GM12875 (cell line): ENCODE data around the gene COQ8B.

Experiments
- H3K4me3 ChIP-seq: one replicate; pipeline ENCODE4 v1.5.1; 2011; ENCODE audit warnings: low read depth, low read length, control low read depth
- CTCF ChIP-seq: IDR thresholded peaks from 2 replicates; pipeline ENCODE4 v1.5.1; 2011; ENCODE audit warnings: low read depth, mild to moderate bottlenecking, control low read depth, inconsistent platforms, low read length, moderate library complexity, borderline replicate concordance; ENCODE audit not compliant: insufficient read depth

Gene COQ8B

DNA sequence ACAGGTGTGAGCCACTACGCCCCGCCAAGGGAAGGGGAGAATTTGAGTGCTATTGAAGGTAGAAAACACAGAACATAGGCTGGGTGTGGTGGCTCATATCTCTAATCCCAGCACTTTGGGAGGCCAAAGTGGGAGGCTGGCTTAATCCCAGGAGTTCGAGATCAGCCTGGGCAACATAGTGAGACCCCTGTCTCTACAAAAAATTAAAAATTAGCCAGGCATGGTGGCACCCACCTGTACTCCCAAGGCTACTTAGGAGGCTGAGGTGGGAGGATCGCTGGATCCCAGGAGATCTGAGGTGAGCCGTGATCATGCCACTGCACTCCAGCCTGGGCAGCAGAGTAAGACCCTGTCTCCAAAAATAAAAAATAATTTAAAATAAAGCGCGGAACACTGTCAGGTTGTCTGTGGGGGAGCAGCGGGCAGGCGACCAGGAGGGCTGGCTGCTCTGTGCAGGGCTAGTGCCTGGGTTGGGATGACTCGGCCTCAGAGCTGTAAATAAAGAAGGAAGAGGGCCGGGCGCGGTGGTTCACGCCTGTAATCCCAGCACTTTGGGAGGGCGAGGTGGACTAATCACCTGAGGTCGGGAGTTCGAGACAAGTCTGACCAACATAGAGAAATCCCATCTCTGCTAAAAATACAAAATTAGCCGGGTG lies 74.5 kb downstream of the COQ8B start:
- H3K4me3 ChIP-seq, result no peak overlapping the region
- TF ChIP-seq CTCF, result no peak
